CD4-positive, alpha-beta T cell treated with Interleukin-4 for 1 hour (primary cell): ENCODE results near the gene ALDH2.
A peak's percentile ranks its signal among the peaks of the same experiment; 100 is the strongest.
"Not testable (repeated sequence)": the region's sequence is repeated elsewhere in the genome, so short reads cannot be mapped to it uniquely, and the experiment has no call there.

ENCODE experiments used
- DNase-seq, 2 donors: peaks; one replicate each; pipeline ENCODE4 v3.0.0-alpha.2; 2020 to 2022

The ALDH2 gene

DNA sequence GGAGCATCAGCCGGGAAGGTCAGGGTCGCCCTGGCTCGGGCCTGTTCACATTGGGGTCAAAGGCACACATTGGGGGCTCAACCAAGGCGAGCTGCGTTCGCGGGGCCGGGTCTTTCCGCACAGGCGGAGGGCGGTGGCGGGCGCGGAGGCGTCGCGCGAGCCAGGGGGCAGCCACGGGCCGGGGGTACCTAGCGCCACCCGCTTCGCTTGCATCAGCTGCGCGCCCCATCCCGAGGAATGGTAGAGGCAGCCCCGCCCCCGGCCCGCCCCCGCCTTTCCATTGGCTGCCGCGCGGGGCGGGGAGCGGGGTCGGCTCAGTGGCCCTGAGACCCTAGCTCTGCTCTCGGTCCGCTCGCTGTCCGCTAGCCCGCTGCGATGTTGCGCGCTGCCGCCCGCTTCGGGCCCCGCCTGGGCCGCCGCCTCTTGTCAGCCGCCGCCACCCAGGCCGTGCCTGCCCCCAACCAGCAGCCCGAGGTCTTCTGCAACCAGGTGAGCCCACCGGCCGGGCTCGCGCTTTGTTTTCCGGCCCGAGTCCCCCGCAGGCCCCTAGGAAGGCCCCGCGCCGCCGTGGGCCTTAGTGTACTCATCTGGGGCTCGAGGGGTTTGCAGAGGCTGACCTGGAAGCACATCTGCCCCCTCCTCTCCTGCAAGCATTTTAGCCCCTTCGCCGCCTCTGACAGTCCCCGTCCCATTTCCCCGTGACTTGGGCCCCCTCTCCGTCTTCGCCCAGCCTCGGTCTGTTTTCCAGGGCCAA lies at the start of gene ALDH2:
Gene ALDH2 (plus strand): TSS at position 326 of the 754 bp plus-strand sequence. CDS start 50 bp downstream, at position 376.
- DNase-seq, result peak; percentile 15 to 29

GRCh38 chr12:111719316-111719715 lies 47.4 kb upstream of the ALDH2 start:
- DNase-seq, result not testable (repeated sequence)

DNA sequence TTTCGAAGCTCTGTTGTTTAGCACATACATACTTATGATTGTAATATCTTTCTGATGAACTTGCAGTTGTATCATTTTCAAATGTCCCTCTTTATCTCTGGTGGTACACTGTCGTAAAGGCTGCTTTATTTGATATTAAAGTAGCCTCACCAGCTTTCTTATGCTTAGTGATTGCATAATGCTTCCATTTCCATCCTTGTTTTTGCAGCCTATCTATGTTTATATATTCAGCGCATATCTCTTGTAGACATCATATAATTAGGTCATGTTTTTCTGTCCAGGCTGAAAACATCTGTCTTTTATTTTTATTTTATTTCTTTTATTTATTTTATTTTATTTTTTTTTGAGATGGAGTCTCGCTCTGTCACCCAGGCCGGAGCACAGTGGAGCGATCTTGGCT lies 46.3 kb upstream of the ALDH2 start:
- no peak for DNase-seq

- not testable (repeated sequence) for DNase-seq
Observed at GRCh38 chr12:111723646-111724360, 42.9 kb upstream of the ALDH2 start.

DNA sequence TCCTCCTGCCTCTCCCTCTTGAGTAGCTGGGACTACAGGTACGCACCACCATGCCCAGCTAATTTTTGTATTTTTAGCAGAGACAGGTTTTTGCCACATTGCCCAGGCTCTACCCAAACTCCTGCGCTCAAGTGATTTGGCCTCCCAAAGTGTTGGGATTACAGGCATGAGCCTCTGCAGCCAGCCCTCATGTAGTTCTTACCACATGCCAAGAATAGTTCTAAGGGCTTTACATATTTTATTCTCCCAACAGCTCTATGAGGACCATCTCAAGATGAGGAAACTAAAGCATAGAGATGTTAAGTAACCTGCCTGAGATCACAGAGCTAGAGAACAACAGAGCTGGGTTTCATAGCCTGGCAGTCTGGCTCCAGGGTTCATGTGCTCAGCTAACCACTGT lies 37.9 kb upstream of the ALDH2 start:
- no peak for DNase-seq

DNA sequence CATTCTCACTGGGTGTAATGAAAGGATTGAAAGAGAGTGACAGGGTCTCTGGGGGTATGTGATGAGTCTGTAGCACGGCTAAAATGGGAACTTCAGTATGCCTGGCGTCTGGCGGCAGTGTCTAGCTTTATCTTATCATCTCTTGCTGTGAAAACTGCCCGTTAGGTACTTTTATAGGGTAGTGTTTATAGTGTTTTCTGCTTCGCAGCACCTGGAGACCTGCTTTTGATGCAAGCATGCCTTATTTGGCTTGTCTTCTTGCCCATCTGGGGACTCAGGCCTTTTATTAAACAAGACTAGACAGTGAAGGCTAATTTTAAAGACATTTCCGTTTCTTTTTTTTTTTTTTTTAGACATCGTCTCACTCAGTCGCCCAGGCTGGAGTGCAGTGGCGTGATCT lies 36.3 kb upstream of the ALDH2 start:
- no peak for DNase-seq

- DNase-seq, result no peak
Observed at GRCh38 chr12:111732786-111733185, 33.9 kb upstream of the ALDH2 start.

DNA sequence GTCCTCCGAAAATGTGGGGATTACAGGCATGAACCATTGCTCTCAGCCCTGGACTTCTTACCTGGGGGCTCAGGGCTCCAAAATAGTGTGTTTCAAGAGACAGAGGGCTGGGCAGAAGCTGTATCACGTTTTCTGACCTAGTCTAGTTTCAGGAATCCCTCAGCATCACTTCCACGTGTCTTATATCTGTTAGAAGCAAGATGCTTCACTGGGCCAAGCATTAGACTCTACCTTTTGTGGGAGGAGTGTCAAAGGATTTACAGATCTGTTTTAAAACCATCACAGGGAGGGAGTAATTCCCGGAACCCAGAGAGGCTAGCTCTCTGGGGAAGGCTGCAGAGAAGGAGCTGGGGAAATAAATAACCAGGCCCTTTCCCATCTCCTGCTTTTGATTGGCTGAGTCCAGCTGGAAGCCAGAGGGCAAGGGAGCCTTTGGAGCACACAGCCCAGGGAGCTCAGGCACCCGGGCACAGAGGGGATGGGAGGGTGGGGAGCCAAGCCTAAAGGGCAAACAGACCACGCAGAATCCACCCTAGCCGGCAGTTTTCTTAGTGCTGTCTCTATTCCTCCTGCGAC lies 33.3 kb upstream of the ALDH2 start:
- DNase-seq, result no peak

DNA sequence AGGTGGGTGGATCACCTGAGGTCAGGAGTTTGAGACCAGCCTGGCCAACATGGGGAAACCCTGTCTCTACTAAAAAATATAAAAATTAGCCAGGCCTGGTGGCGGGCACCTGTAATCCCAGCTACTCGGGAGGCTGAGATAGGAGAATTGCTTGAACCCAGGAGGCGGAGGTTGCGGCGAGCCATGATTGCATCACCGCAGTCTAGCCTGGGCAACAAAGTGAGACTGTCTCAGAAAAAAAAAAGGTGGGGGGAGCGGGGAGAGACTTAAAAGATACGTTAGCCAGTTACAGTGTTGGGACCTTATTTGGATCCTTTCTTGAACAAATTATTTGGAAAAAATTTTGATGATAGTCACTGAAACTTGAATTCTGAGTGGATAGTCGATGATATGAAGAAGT lies 27.2 kb upstream of the ALDH2 start:
- not testable (repeated sequence) for DNase-seq

- no peak for DNase-seq
Observed at GRCh38 chr12:111741235-111741812, 25.4 kb upstream of the ALDH2 start.

- DNase-seq, result no peak
Observed at GRCh38 chr12:111745211-111745610, 21.5 kb upstream of the ALDH2 start.

DNA sequence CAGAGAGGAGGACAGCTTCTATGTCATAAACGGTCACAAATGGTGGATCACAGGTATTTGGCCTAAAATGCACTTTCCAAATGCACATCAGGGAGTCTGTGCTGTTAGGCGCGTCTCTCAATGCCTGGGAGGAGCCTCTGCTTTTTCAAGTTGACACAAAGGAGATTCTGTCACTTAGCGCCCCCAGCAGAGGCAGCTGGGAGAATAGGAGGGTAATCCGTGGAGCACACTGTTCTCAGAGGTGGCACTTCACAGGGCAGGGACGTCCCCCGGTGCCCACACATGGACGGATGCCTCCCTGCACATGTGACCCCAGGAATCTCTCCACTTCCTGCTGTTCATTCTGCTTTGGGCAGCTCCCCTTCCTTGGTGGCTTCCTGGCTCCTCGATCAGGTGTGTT lies 19.4 kb upstream of the ALDH2 start:
- no peak for DNase-seq

- no peak for DNase-seq
Observed at GRCh38 chr12:111748151-111748672, 18.5 kb upstream of the ALDH2 start.

- DNase-seq, result no peak
Observed at GRCh38 chr12:111748867-111749266, 17.9 kb upstream of the ALDH2 start.

DNA sequence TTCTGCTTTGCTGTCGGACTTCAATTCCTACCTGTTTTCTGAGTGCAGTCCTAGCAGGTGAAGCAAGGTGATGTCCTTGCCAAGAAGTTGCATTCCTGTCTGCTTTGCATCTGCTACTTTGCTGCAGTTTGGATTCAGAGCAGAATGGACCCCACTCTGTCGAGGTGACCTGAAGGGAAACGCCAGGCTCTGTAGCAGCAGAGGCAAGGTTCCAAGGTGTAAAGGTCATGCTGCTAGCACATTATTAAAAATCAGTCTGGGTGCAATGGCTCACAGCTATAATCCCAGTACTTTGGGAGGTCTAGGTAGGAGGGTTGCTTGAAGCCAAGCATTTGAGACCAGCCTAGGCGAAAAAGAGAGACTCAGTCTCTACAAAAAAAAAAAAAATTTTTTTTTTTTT lies 17.3 kb upstream of the ALDH2 start:
- no peak for DNase-seq

DNA sequence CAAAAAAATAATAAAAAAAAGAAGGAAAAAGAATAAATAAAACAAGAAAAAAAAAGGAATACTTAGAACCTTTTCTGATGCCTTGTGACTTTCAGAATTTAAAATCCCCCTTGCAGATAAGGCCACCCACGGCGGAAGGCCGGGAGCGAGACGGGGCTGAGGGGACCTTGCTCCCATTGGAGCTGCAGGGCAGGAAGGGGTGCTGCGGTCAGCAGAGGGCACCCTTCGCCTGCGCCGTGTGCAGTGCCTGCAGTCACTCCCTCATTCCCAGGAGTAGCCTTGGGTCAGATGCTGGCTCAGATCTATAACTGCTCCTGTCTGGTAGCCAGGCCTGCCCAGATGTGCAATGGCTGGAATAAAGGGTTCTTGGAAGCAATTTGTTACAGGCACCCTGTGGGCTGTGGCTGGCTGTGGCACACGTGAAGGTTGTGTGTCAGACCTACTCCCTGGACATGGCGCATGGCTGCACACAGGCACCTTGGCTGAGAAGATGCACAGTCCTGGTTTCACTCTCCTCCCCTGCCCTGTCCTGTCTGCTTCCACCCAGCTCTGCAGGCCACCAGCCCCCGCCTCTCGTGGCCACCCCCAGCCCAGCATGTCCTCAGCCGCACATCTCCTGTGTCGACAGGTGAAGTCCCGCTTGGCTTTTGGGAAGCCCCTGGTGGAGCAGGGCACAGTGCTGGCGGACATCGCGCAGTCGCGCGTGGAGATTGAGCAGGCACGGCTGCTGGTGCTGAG lies 13.4 kb upstream of the ALDH2 start:
- no peak for DNase-seq

DNA sequence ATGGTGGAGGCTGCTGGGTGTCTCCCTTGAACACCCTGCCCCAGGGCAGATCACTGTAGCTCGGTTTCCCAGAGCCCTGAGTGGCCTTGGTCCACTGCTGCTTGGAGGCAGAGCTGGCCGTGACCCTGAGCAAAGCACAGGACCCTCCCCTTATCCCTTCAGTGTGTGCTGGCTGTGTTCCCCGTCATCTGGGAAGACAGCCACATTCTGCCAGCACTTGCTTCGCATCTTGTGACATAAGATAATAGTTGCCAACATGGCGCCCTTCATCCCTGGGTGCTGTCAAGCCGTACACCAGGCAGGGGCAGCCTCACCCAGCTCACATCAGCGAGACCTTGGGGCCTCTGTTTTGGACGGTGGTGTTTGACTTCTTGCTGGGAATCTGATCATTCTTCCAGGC lies 12.1 kb upstream of the ALDH2 start:
- DNase-seq, result no peak

DNA sequence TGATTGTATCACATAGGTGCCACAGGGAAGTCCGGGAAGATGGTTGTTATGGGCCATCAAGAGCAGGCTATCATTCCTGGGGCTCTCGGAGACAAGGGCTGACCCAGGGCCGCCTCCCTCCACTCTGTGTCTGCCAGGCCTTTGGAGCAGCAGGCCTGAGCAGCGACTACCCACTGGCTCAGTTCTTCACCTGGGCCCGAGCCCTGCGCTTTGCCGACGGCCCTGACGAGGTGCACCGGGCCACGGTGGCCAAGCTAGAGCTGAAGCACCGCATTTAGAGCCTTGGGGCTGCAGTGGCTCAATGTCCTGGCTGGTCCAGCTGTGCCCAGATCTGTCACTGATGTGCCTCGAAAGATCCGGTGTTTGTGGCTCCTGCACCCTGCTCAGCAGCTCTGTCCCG lies 10.5 kb upstream of the ALDH2 start:
- DNase-seq, result no peak

- no peak for DNase-seq
Observed at GRCh38 chr12:111756681-111757080, 10.1 kb upstream of the ALDH2 start.

DNA sequence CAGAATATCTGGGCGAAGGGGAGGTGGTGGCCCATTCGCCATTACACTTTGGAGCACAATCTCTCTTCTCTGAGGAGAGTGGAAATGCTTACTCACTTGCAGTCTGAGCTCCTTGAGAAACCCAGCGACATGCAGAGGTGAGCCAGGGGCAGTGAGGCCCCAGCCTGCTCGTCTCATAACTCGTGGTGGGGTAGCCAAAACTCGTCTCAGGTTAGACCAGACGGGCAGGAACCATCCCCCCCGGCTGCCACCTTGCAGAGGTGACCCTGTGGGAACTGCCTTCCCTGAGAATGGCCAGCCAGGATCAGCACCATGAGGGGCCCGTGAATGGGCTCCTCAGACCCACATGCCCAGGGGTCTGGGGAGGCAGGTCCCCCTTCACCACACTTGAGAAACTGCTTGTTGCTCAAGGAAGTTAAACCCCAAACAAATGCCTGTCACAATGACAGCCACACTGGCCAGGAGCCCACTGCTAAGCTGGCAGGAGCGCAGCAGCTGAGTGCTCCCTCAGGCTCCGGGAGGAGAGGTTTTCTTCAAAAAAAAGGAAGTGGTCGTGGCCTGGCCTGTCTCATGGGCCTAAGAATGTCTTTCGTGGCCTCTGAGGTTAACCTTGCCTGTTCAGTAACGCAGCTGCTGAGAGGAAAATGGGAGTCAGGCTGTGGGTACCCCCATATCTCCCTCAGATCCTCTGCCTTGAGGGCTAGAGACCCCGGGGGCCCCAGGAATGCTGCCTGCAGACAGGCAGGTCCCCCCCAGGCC lies 9.2 kb upstream of the ALDH2 start:
- DNase-seq, result peak in 1 of 2 donors; percentile 29

GRCh38 chr12:111758120-111758561 lies 8.6 kb upstream of the ALDH2 start:
- DNase-seq, result no peak

DNA sequence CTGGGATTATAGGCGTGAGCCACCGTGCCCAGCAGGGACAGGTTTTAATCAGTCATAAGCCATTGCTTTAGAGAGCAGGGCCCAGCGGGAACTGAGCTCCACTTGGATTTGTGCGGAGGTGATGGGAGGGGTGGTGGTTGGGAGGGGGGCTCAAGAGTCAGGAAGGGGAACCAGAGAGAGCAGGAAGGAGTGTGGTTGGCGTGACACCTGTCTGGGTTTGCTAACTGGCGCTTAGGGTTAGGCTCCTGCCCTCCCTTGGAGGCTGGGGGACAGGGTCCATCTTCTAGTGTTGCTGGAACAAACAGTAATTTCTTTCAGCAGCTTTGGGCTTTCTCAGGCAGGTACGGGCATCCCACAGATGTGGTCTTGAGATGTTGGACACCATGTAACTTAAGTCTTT lies 7.5 kb upstream of the ALDH2 start:
- DNase-seq, result no peak
